GM20431 (cell line): ENCODE results near the gene TMPRSS2.

Experiments used
- in situ Hi-C: fragments of 300-500 bp; cut with MseI, MboI; formaldehyde crosslinking; loops from one replicate; pipeline ENCODE4 v1.15.0; 2020; ENCODE audit warnings: low sequenced_read_pairs; ENCODE audit not compliant: unreplicated experiment

The TMPRSS2 gene

GRCh38 chr21:41511858-41512257 is 3.9 kb upstream of the TMPRSS2 start:
- in situ Hi-C loops, result no loop called here

GRCh38 chr21:41510500-41510899 is 2.5 kb upstream of the TMPRSS2 start:
- in situ Hi-C loops, result no loop called here

GRCh38 chr21:41509733-41510132 is 1.8 kb upstream of the TMPRSS2 start:
- in situ Hi-C loops, result no loop called here

- in situ Hi-C loops, result no loop called here
These were observed 1.2 kb upstream of the TMPRSS2 start for GRCh38 chr21:41509145-41509496.

- in situ Hi-C loops, result no loop called here
These were observed 622 bp upstream of the TMPRSS2 start for GRCh38 chr21:41508415-41509144.

GRCh38 chr21:41506611-41507520 is 1.1 kb downstream of the TMPRSS2 start:
- in situ Hi-C loops, result no loop called here

- in situ Hi-C loops, result no loop called here
These were observed 1.9 kb downstream of the TMPRSS2 start for GRCh38 chr21:41506005-41506594.

- in situ Hi-C loops, result no loop called here
These were observed 3.9 kb downstream of the TMPRSS2 start for GRCh38 chr21:41504030-41504429.

- in situ Hi-C loops, result no loop called here
These were observed 4.6 kb downstream of the TMPRSS2 start for GRCh38 chr21:41503331-41503730.

- in situ Hi-C loops, result no loop called here
These were observed 6.0 kb downstream of the TMPRSS2 start for GRCh38 chr21:41501919-41502318.

GRCh38 chr21:41500931-41501381 is 7.0 kb downstream of the TMPRSS2 start:
- in situ Hi-C loops, result no loop called here

GRCh38 chr21:41500363-41500762 is 7.6 kb downstream of the TMPRSS2 start:
- in situ Hi-C loops, result no loop called here

GRCh38 chr21:41499920-41500319 is 8.0 kb downstream of the TMPRSS2 start:
- in situ Hi-C loops, result no loop called here

- in situ Hi-C loops, result no loop called here
These were observed 10.2 kb downstream of the TMPRSS2 start for GRCh38 chr21:41497788-41498187.

- in situ Hi-C loops, result no loop called here
These were observed 10.9 kb downstream of the TMPRSS2 start for GRCh38 chr21:41497008-41497407.

GRCh38 chr21:41494242-41494641 is 13.7 kb downstream of the TMPRSS2 start:
- in situ Hi-C loops, result no loop called here

- in situ Hi-C loops, result no loop called here
These were observed 16.5 kb downstream of the TMPRSS2 start for GRCh38 chr21:41491412-41491811.

- in situ Hi-C loops, result no loop called here
These were observed 17.6 kb downstream of the TMPRSS2 start for GRCh38 chr21:41490330-41490729.

GRCh38 chr21:41489329-41489728 is 18.6 kb downstream of the TMPRSS2 start:
- in situ Hi-C loops, result no loop called here

GRCh38 chr21:41488080-41488479 is 19.9 kb downstream of the TMPRSS2 start:
- in situ Hi-C loops, result no loop called here

- in situ Hi-C loops, result no loop called here
These were observed 20.9 kb downstream of the TMPRSS2 start for GRCh38 chr21:41487082-41487481.
